NCI-H1436 treated with DMSO at 0.1 percent for 48 hours (cell line): ENCODE results near the gene MFAP5.
"Not testable (repeated sequence)": the region's sequence is repeated elsewhere in the genome, so short reads cannot be mapped to it uniquely, and the experiment has no call there.

Experiments used
- DNase-seq: peaks from one replicate; lab custom pipeline; 2025; lab: John Stamatoyannopoulos, UW

MFAP5 gene

GRCh38 chr12:8675591-8676036 lies 13.0 kb upstream of the MFAP5 start:
- no peak for DNase-seq

DNA sequence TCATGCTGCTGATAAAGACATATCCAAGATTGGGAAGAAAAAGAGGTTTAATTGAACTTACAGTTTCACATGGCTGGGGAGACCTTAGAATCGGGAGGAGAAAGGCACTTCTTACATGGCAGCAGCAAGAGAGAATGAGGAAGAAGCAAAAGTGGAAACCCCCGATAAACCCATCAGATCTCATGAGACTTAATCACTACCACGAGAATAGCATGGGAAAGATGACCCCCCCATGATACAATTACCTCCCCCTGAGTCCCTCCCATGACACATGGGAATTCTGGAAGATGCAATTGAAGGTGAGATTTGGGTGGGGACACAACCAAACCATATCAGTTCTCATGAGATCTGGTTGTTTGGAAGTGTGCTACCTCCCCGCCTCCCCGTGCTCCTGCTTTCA lies 9.8 kb upstream of the MFAP5 start:
- DNase-seq, result no peak

- no peak for DNase-seq
These were observed 5.8 kb upstream of the MFAP5 start for GRCh38 chr12:8668441-8668840.

- no peak for DNase-seq
These were observed 4.6 kb upstream of the MFAP5 start for GRCh38 chr12:8667270-8667669.

GRCh38 chr12:8665759-8666158 lies 3.1 kb upstream of the MFAP5 start:
- DNase-seq, result no peak

GRCh38 chr12:8664228-8664913 lies 1.7 kb upstream of the MFAP5 start:
- no peak for DNase-seq

DNA sequence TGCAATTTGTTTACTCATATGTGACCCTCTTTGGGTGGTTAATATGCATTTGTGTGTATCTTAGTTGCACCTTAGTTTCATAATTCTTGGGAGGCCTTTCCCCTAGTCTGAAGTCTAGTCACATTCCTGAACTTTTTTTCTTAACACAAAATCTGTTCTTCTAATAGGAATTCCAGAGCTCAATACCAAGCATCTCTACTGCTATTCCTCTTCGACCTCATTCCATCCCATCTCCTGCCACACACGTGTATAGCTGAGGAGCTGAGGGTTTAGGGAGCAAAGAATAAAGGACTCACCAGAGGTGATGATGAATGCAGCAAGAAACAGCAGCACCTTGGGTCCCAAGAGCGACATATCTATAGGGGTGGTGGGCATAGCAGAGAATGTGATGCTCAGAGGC lies 875 bp downstream of the MFAP5 start:
- no peak for DNase-seq

DNA sequence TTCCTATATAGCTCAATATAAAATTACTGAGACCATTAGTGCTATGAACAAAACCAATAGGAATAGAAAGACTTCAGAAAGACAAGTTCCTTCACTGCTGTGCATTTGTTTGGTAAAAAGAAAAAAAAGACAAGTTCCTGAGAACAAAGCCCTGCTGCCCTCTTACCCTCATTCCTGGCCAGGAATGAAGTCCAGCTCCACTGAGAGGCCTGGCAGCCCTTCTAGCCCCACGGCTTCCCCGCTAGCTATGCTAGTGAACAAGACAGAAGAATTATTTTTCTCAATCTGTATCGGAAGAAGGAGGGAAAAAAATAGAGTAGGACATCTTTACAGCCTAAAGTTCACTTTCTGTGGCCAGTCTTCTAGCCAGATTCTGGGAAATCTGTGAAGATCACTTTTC lies 1.6 kb downstream of the MFAP5 start:
- DNase-seq, result no peak

DNA sequence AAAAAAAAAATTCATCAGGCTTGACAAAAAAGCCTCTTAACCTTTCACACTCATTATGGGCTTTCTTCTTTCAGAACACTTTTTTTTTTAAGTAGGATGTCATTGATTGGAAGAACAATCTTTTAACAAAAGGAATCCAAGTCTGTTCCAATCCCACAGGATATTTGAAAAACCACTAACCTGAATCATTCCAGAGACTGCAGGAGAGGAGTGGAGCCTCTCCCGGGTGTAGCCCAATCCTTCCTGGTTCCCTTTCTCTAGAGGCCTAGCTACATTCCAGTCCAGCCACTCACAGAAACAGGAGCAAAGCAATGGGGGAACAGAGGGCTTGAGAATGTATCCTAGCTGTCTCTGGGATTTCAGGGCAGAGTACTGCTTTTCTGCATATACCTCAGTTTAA lies 4.3 kb downstream of the MFAP5 start:
- DNase-seq, result no peak

DNA sequence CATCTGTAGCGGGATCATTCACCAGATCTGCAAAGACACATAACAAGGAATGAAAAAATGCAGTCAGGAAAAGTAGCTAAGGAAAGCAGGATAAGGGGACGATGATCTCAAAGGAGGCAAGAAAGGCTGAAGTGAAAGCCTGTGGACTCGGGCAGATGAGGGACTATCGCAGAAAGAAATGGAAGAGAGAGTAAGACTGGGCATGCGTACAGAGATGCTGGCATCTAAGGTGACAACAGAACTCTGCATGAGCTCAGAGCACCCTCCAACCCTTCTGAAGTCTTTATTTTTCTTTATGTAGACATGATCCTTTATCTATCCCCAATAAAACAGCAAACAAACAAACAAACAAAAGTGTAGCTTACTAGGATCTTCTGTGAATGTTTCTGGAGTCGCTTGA lies 7.2 kb downstream of the MFAP5 start:
- DNase-seq, result no peak

DNA sequence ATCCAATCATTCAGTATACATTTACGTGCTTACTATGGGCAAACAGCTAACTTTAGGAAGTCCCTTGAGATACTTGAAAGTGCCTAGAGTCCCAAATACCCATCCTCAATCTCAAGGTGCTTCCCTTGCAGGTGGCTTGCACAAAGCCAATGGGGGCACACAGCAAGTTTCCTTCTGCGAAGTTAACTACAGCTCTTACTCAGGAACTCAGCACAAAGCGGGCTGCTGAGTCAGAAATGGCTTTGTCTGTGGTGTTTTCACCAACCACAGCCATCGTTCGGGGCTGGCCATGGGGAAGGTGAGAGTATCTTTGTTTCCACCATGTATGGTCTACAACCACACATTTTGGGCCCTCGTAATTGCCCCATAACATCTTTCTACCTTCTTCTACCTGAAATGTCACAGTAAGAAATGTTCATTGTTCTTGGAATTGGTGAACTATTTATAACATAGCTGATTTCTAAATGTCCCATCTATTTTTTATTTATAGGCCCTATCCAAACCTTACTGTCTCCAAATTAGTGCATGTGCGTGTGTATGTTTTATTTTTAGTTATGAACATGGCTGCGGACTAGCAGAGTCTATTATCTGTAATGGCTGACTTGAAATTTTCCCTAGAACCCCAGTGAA lies 13.9 kb downstream of the MFAP5 start:
- no peak for DNase-seq

DNA sequence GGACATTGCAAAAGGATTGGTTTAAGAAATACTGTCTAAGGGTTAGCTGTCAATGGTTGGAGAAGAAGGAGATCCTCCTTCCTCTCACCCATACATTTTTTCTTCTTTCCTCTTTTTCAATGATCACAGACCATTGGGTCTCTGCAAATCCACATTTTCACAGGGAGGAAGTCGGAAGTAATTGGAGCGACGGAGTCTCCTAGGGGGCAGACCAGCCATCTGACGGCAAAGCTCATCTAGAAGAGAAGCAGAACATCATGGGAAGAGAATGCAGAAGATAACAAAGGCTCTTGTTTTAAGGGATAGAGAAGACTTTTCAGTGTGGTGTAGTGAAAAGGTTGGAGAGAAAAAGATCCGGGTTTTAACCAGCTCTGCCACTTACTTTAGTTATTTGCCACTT lies 14.7 kb downstream of the MFAP5 start:
- DNase-seq, result no peak

DNA sequence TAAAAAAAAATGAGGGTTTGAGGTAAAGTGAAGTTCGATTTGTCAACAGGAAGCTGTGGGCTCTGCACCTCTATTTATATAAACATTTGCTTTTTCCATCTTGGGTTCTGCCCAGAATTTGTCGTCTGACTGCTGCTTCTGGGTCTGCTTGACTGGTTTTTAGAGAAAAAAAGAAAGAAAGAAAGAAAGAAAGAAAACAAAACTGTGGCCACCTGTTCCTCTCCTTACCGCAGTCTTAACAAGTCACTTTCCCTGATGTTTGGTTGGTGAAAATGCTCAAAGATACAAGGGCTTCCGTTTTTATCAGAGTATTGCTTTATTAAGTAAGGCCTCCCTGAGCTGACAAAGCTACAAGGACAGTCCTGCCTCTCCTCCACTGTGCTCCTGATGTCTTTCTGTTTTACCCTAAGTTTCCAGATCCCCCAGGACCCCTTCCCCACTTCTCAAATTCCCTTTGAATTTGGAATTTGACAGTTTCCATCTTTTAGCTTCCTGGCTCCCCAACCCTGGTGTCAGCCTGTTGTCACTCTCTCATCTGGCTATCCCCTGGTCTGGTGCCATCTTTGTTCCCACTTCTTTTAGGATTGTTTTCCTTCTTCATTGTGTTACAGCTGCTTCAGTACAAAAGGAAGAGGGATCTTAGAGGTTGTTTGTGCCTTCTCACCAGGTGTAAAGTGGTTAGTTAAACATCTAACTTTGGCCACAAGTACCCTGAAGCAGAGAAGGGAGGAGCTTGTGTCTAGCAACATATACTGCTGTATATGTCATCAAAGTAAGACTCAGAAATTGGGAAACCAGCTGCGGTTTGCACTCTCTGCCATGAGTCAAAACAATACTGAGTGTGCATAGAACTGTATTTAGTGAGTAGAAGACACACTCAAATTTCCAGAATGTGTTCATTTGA lies 18.0 kb downstream of the MFAP5 start:
- DNase-seq, result no peak

DNA sequence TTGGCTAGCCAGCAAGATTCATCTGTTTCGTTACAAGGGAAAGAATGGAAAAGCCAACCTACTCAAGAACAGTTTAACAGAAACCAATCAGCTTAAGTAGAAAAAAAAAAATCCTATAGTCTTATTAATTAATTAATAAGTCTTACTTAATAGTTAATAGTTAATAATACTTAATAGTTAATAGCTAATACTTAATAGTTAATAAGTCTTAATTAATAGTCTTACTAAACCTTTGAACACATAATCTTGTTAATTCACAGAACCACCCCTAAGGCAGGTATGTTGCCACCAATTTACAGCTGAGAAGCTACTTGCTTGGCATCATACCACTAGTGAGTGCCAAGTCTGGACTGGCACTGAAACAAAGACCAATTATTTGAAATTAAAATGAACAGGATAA lies 19.9 kb downstream of the MFAP5 start:
- no peak for DNase-seq

GRCh38 chr12:8639936-8640335 lies 22.7 kb downstream of the MFAP5 start:
- DNase-seq, result no peak

GRCh38 chr12:8638951-8639350 lies 23.7 kb downstream of the MFAP5 start:
- no peak for DNase-seq

- no peak for DNase-seq
These were observed 25.0 kb downstream of the MFAP5 start for GRCh38 chr12:8637666-8638065.

- no peak for DNase-seq
These were observed 25.4 kb downstream of the MFAP5 start for GRCh38 chr12:8637244-8637643.

DNA sequence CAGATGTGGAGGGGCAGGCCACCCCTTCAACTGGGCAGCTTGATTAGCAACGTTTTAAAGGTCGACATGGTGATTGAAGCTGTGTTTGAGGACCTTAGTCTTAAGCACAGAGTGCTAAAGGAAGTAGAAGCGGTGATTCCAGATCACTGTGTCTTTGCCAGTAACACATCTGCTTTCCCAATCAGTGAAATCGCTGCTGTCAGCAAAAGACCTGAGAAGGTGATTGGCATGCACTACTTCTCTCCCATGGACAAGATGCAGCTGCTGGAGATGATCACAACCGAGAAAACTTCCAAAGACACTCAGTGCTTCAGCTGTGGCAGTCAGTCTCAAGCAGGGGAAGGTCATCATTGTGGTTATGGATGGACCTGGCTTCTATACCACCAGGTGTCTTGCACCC lies 26.0 kb downstream of the MFAP5 start:
- no peak for DNase-seq

GRCh38 chr12:8636007-8636346 lies 26.6 kb downstream of the MFAP5 start:
- DNase-seq, result not testable (repeated sequence)

GRCh38 chr12:8635342-8636006 lies 27.2 kb downstream of the MFAP5 start:
- DNase-seq, result not testable (repeated sequence)

DNA sequence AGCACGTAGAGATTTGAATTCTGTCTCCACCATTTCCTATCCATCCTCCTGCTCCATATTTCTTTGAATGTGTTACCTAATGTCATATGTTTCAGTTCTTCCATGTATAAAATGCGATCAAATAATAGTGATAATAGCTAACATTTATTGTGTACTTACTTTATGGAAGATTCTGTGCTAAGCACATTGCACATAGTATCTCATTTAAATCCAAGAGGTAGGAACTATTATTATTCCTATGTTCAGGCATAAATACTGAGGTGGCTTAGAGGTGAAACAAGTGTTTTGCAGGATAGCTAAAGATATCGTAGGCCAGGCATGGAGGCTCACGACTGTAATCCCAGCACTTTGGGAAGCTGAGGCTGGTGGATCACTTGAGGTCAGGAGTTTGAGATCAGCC lies 32.5 kb downstream of the MFAP5 start:
- DNase-seq, result no peak
